ENCODE measurements around the gene BICRA.

GRCh38 chr19:47687906-47688305, 79.0 kb downstream of the BICRA start:
- TF ChIP-seq EZH2phosphoT487 (conservative IDR thresholded peaks at IDR 0.05; ENCODE audit: low read length) (no peak), CTCF (IDR thresholded peaks at IDR 0.05; ENCODE audit: insufficient read depth, low read length, poor library complexity, severe bottlenecking) (no peak)
